Osteoblast (primary cell): ENCODE results near the gene TNFSF13B. TPM values are rescaled to one million over a fixed set of nuclear protein-coding genes. Genes with fewer than 3 reads are reported as not detected.

ENCODE experiments used
- DNase-seq: peaks from one replicate; pipeline ENCODE4 v3.0.0; 2011; ENCODE audit warnings: low spot score, mixed read lengths; ENCODE audit not compliant: insufficient read length; ENCODE audit errors: missing footprints
- H2AFZ ChIP-seq: 2 replicates; pipeline ENCODE4 v1.6.0; 2011; ENCODE audit warnings: mild to moderate bottlenecking, low read length
- H3K27ac ChIP-seq: 2 replicates; pipeline ENCODE4 v1.5.1; 2011; ENCODE audit warnings: mild to moderate bottlenecking, low read depth, low read length, moderate library complexity
- H3K27me3 ChIP-seq: 2 replicates; pipeline ENCODE4 v1.6.0; 2012; ENCODE audit warnings: mild to moderate bottlenecking, control low read depth, inconsistent platforms, low read length, moderate library complexity; ENCODE audit not compliant: insufficient read depth
- H3K36me3 ChIP-seq: 2 replicates; pipeline ENCODE4 v1.5.1; 2011; ENCODE audit warnings: mild to moderate bottlenecking, low read length, control low read depth, moderate library complexity; ENCODE audit not compliant: insufficient read depth
- H3K4me1 ChIP-seq: 2 replicates; pipeline ENCODE4 v1.5.1; 2011; ENCODE audit warnings: mild to moderate bottlenecking, low read length, control low read depth, moderate library complexity; ENCODE audit not compliant: insufficient read depth
- H3K4me2 ChIP-seq: 2 replicates; pipeline ENCODE4 v1.6.0; 2011; ENCODE audit warnings: mild to moderate bottlenecking, low read length; ENCODE audit not compliant: insufficient read depth
- H3K4me3 ChIP-seq: fragments of 200-600 bp; sonication (generic); 3 replicates; pipeline ENCODE4 v1.5.1; 2012; ENCODE audit warnings: mild to moderate bottlenecking, low read length, inconsistent platforms; ENCODE audit not compliant: insufficient read depth
- H3K79me2 ChIP-seq: 2 replicates; pipeline ENCODE4 v1.6.0; 2012; ENCODE audit warnings: mild to moderate bottlenecking, low read length, control low read depth, inconsistent platforms; ENCODE audit not compliant: insufficient read depth
- H3K9me3 ChIP-seq: 2 replicates; pipeline ENCODE4 v1.5.1; 2011; ENCODE audit warnings: low read depth, low read length, control low read depth
- H4K20me1 ChIP-seq: 2 replicates; pipeline ENCODE4 v1.6.0; 2012; ENCODE audit warnings: mild to moderate bottlenecking, low read length, control low read depth; ENCODE audit not compliant: insufficient read depth
- total RNA-seq: library from RNA; depleted of rRNA; stranded (reverse); fragments of >200 nt; gene quantifications from 2 replicates; pipeline ENCODE4 v1.2.3, GENCODE V29; 2012
- TF ChIP-seq, protein P1 (sequence below): IDR thresholded peaks from 2 replicates; pipeline ENCODE4 v1.5.1; 2011; ENCODE audit warnings: mild to moderate bottlenecking, low read depth, low read length, moderate library complexity; ENCODE audit errors: extremely low read depth

TNFSF13B gene
- total RNA-seq, 1 donor, result 2.2 TPM

DNA sequence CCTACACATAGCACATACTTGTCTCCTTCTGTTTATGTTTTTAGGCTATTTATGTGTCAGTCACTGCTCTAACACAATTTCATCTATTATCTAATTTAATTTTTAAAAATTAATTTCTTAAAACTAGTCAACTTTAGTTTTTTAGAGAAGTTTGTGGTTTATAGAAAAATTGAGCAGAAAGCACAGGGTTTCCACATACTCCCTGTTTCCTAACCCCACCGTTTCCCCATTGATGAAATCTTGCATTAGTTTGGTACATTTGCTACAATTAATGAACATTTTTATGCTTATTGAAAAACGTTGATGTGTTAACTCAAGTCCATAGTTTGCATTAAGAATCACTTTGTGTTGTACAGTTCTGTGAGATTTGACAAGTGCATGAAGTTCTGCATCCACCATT is 53.5 kb downstream of the TNFSF13B start:
- H3K4me1 ChIP-seq, result no peaks in the 10 kb centered on the region
- H3K79me2 ChIP-seq, result no peaks in the 10 kb centered on the region
- no peaks in the 10 kb centered on the region for H3K9me3 ChIP-seq
- DNase-seq, result no peak
- no peak overlapping the region for H3K27ac ChIP-seq
- H4K20me1 ChIP-seq, result no peaks in the 10 kb centered on the region
- no peaks in the 10 kb centered on the region for H3K27me3 ChIP-seq
- TF ChIP-seq, protein P1, sequence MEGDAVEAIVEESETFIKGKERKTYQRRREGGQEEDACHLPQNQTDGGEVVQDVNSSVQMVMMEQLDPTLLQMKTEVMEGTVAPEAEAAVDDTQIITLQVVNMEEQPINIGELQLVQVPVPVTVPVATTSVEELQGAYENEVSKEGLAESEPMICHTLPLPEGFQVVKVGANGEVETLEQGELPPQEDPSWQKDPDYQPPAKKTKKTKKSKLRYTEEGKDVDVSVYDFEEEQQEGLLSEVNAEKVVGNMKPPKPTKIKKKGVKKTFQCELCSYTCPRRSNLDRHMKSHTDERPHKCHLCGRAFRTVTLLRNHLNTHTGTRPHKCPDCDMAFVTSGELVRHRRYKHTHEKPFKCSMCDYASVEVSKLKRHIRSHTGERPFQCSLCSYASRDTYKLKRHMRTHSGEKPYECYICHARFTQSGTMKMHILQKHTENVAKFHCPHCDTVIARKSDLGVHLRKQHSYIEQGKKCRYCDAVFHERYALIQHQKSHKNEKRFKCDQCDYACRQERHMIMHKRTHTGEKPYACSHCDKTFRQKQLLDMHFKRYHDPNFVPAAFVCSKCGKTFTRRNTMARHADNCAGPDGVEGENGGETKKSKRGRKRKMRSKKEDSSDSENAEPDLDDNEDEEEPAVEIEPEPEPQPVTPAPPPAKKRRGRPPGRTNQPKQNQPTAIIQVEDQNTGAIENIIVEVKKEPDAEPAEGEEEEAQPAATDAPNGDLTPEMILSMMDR, result no peak
- H3K4me3 ChIP-seq, result no peak overlapping the region
- H3K36me3 ChIP-seq, result no peaks in the 10 kb centered on the region
- H3K4me2 ChIP-seq, result no peak overlapping the region
- H2AFZ ChIP-seq, result no peak overlapping the region

DNA sequence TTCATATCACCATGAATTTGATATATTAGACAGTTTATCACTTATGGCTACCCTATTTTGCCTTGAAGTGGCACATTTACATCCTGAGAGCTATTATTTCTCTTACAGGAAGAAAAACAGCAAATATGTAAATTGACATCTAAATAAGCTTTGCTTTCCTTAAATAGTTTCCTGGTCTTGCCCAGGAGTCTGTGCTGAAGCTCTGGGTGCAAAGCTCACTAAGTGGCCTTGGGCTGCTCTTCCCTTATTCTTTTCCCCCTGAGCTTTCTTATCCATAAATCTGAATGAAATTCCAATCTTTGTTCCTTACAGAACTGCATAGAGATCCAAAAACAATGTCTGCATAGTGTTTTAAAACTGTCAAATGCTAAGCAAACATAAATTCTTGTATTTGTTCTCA is 56.3 kb downstream of the TNFSF13B start:
- Histone ChIP-seq H3K4me2 (no peak overlapping the region), H2AFZ (no peak overlapping the region), H4K20me1 (no peaks in the 10 kb centered on the region), H3K79me2 (no peaks in the 10 kb centered on the region), H3K27me3 (no peaks in the 10 kb centered on the region), H3K4me1 (no peaks in the 10 kb centered on the region), H3K4me3 (no peak overlapping the region), H3K27ac (no peak overlapping the region), H3K9me3 (no peaks in the 10 kb centered on the region), H3K36me3 (no peaks in the 10 kb centered on the region)
- TF ChIP-seq, protein P1, result no peak
- no peak for DNase-seq

DNA sequence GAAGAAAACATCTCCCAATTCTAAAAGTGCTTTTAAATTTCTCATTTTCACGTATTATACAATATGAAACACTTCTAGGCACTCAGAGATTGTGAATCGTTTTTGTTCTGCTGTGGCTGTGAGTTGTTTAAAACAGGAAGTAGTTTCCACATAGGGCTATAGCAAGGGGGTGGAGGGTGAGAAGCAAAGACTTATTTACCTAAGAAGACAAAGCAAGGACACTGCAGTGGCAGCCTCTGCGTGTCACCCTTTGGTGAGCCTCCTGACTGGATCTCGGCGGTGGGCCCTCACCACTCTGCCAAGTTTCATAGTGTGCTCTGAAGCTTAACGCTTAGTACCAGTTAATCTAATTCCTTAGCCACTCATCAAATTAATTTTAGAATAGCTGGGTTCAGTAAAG is 56.8 kb downstream of the TNFSF13B start:
- H3K4me2 ChIP-seq, result no peak overlapping the region
- H2AFZ ChIP-seq, result no peak overlapping the region
- DNase-seq, result no peak
- H3K79me2 ChIP-seq, result no peaks in the 10 kb centered on the region
- no peak overlapping the region for H3K27ac ChIP-seq
- no peaks in the 10 kb centered on the region for H4K20me1 ChIP-seq
- no peaks in the 10 kb centered on the region for H3K27me3 ChIP-seq
- H3K9me3 ChIP-seq, result no peaks in the 10 kb centered on the region
- TF ChIP-seq, protein P1, result no peak
- H3K36me3 ChIP-seq, result no peaks in the 10 kb centered on the region
- H3K4me3 ChIP-seq, result no peak overlapping the region
- no peaks in the 10 kb centered on the region for H3K4me1 ChIP-seq

DNA sequence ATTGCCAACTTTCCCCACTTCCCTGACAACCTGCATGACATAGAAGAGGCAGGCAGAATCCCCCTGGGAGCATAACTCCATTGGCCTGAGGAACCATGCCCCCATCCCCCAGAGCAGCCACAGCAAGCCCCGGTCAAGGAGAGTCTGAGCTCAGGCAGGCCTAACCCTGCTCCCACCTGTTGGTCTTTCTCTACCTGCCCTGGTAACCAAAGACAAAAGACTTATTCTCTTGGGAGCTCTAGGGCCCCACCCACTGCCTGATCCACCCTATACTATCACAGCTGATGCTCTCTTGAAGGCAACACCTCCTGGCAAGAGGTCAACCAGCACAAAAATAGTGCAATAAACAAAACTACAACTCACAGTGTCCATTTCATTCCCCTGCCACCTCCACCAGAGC is 59.3 kb downstream of the TNFSF13B start:
- Histone ChIP-seq H4K20me1 (no peaks in the 10 kb centered on the region), H3K4me3 (no peak overlapping the region), H3K4me1 (no peaks in the 10 kb centered on the region), H3K27me3 (no peaks in the 10 kb centered on the region), H3K27ac (no peak overlapping the region), H2AFZ (no peak overlapping the region), H3K9me3 (no peaks in the 10 kb centered on the region), H3K79me2 (no peaks in the 10 kb centered on the region), H3K36me3 (no peaks in the 10 kb centered on the region), H3K4me2 (no peak overlapping the region)
- TF ChIP-seq, protein P1, result no peak
- DNase-seq, result no peak
